ENCODE data around the gene KCNIP2.

Gene KCNIP2

DNA sequence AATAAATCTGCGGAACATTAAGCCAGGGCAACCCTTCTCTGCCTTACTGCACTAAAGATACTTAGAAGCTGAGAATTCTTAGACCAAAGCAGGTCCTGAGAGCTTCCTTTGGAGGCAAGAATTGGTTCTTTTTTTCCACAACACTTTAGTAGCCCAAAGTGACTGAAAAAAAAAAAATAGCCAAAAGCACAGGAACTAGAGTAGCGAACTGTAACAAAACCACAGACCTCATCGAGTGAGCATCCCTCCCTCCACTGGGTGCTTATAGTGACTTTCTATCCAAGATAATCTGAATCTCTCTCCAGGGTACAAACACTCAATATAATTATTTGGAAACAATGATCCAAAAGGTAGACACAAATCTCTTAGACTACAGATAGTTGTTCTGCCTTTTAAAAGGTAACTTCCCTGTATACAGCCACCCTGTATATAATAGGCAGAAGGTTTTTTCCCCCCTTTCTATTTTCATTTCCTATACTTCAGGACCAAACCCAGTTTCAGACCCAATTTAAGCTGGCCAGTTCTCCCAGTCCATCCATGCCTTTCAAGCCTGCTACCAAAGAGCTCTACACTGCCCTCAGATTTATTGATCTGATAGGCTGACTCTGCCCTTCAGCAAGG, 31.6 kb upstream of the KCNIP2 start:
- no peak for DNase-seq (ENCODE audit: extremely low spot score)
- POLR2A ChIA-PET, result no interaction called here
- TF ChIP-seq, protein P1, sequence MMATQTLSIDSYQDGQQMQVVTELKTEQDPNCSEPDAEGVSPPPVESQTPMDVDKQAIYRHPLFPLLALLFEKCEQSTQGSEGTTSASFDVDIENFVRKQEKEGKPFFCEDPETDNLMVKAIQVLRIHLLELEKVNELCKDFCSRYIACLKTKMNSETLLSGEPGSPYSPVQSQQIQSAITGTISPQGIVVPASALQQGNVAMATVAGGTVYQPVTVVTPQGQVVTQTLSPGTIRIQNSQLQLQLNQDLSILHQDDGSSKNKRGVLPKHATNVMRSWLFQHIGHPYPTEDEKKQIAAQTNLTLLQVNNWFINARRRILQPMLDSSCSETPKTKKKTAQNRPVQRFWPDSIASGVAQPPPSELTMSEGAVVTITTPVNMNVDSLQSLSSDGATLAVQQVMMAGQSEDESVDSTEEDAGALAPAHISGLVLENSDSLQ (IDR thresholded peaks at IDR 0.05), result no peak
- TF ChIP-seq ELF4 (IDR thresholded peaks at IDR 0.05), result no peak
- TF ChIP-seq TARDBP (IDR thresholded peaks at IDR 0.05), result no peak
- TF ChIP-seq LEF1 (IDR thresholded peaks at IDR 0.05; ENCODE audit: borderline replicate concordance), result no peak
- no peak for TF ChIP-seq L3MBTL2 (conservative IDR thresholded peaks at IDR 0.05)
- TF ChIP-seq BHLHE40 (IDR thresholded peaks at IDR 0.05; ENCODE audit: borderline replicate concordance), result no peak
- no peak for TF ChIP-seq CTBP1 (IDR thresholded peaks at IDR 0.05; ENCODE audit: borderline replicate concordance)
- no peak for TF ChIP-seq FOXK2 (IDR thresholded peaks at IDR 0.05)
- no peak for TF ChIP-seq NFRKB (IDR thresholded peaks at IDR 0.05)
- no peak for TF ChIP-seq ARNT (IDR thresholded peaks at IDR 0.05)
- TF ChIP-seq FOXA1 (IDR thresholded peaks at IDR 0.05), result no peak
- TF ChIP-seq HDGF (IDR thresholded peaks at IDR 0.05; ENCODE audit: borderline replicate concordance), result no peak
- TF ChIP-seq SUZ12 (IDR thresholded peaks at IDR 0.05), result no peak
- no peak for TF ChIP-seq SP1 (IDR thresholded peaks at IDR 0.05)
- no peak for TF ChIP-seq FOXM1 (IDR thresholded peaks at IDR 0.05; ENCODE audit: borderline replicate concordance)
- TF ChIP-seq ZNF384 (IDR thresholded peaks at IDR 0.05), result no peak
- CTCF ChIA-PET, result no interaction called here

DNA sequence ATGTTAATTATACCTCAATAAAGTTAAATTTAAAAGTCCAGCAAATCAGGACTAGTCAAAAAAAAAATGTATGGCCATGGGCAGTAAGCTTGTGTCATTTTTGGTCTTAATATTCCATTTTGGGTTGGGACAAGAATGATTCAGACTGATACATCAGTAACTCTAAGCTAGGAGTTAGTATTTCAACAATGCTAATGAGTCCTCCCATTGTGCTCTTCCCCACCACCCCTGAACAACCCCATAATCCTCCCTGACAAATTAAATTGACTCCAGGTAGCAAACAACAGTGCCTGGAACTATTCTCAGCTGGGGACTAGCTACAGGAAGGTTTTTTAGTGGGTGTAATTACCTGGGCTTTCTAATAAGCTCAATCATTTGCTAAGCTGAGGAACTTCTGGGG, 30.7 kb upstream of the KCNIP2 start:
- ChIA-PET POLR2A (no interaction called here), CTCF (no interaction called here)
- no peak for TF ChIP-seq L3MBTL2 (conservative IDR thresholded peaks at IDR 0.05)
- TF ChIP-seq FOXM1 (IDR thresholded peaks at IDR 0.05; ENCODE audit: borderline replicate concordance), result no peak
- TF ChIP-seq FOXK2 (IDR thresholded peaks at IDR 0.05), result no peak
- TF ChIP-seq SUZ12 (IDR thresholded peaks at IDR 0.05), result no peak
- TF ChIP-seq SP1 (IDR thresholded peaks at IDR 0.05), result no peak
- TF ChIP-seq FOXA1 (IDR thresholded peaks at IDR 0.05), result no peak
- TF ChIP-seq LEF1 (IDR thresholded peaks at IDR 0.05; ENCODE audit: borderline replicate concordance), result no peak
- DNase-seq (ENCODE audit: extremely low spot score), result no peak

DNA sequence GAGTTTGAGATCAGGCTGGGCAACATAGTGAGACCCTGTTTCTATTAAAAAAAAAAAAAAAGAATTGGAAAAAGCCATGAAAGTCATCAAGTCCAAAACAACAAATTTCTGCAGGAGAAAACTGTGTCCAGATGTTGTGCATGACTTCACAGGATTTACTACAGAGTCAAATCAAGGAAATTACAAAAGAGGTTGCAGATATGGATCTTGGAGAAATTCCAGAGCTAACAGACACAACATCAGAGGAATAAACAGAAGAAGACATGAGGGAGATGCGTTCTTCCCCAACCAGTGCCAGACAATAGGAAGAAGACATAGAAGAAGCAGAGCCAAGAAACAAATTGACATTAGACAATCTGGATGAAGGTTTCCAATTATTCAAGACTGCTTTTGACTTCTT, 24.3 kb upstream of the KCNIP2 start:
- no peak for DNase-seq (ENCODE audit: extremely low spot score)
- POLR2A ChIA-PET, result no interaction called here
- CTCF ChIA-PET, result no interaction called here
- TF ChIP-seq HDGF (IDR thresholded peaks at IDR 0.05; ENCODE audit: borderline replicate concordance) (no peak), FOXK2 (IDR thresholded peaks at IDR 0.05) (no peak), ARNT (IDR thresholded peaks at IDR 0.05) (no peak), NFRKB (IDR thresholded peaks at IDR 0.05) (no peak), TARDBP (IDR thresholded peaks at IDR 0.05) (no peak), LEF1 (IDR thresholded peaks at IDR 0.05; ENCODE audit: borderline replicate concordance) (no peak), L3MBTL2 (conservative IDR thresholded peaks at IDR 0.05) (no peak), SP1 (IDR thresholded peaks at IDR 0.05) (no peak)

DNA sequence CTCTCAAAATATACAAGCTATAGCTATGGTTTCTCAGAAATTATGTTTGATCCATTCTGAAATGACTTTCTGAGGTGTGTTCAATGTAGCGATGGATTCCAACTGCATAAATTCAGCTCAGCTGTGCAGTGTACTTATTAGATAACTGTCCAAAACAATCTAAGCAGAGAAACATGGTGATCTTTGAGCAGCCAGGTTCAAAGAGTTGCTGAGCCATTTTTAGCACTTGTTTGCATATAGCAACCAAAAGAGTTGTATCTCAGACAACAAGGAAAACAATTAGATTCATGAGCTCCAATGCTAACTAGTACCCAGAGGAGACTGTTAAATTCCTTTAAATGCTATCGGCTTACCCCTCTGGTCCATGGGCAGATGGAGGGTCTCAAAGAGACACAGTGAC, 15.9 kb upstream of the KCNIP2 start:
- ChIA-PET POLR2A (no interaction called here), CTCF (interaction anchor here (0.6 to 2.6 kb wide), 3 partner anchors 19 to 29 kb away, joined by 3 to 13 read pairs (median 4); no protein-coding TSS in a partner anchor)
- TF ChIP-seq FOXM1 (IDR thresholded peaks at IDR 0.05; ENCODE audit: borderline replicate concordance) (no peak), FOXK2 (IDR thresholded peaks at IDR 0.05) (no peak), NFRKB (IDR thresholded peaks at IDR 0.05) (no peak), LEF1 (IDR thresholded peaks at IDR 0.05; ENCODE audit: borderline replicate concordance) (no peak), ZNF384 (IDR thresholded peaks at IDR 0.05) (no peak), SUZ12 (IDR thresholded peaks at IDR 0.05) (no peak), TARDBP (IDR thresholded peaks at IDR 0.05) (no peak)
- no peak for DNase-seq (ENCODE audit: extremely low spot score)

DNA sequence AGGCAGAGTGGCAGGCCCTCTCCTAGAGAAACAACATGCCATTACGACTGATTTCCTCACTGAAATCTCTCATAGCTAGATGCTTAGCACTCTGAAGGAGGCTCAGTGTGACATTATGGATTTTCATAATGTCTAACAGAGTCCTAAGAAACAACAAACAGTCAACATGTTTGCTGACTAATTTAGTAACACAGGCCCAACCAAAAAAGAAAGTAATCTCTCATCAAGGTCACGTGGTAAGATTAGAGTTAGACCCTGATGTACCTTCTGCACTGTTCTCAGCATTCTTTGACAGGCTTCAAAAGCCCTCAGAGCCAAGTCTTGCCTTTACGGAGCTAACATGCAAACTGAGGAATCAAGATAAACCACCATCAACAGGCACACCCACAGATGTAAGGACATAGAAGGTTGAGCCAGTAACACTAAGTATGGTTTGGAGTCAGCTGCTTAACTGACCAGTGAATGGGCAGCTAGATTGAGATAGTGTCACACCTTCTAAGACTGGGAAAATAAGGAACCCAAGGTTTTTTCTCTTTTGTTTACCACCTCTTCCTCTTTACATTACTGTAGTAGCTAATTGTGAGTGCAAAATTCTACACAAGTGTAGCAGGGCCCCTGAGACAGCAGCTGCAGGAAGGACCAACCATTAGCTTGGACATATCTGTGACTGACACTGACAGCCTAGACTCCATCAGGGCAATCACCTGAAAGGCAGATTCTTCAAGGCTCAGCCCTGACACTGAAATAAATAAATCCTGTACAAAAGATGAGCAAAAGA, 15.3 kb upstream of the KCNIP2 start:
- CTCF ChIA-PET, result interaction anchor here (0.6 to 2.6 kb wide), 4 partner anchors 11 to 30 kb away, joined by 3 to 13 read pairs (median 4); no protein-coding TSS in a partner anchor
- POLR2A ChIA-PET, result no interaction called here
- no peak for DNase-seq (ENCODE audit: extremely low spot score)
- TF ChIP-seq ELF4 (IDR thresholded peaks at IDR 0.05) (no peak), TARDBP (IDR thresholded peaks at IDR 0.05) (no peak), FOXA1 (IDR thresholded peaks at IDR 0.05) (no peak), FOXK2 (IDR thresholded peaks at IDR 0.05) (no peak), BHLHE40 (IDR thresholded peaks at IDR 0.05; ENCODE audit: borderline replicate concordance) (no peak), L3MBTL2 (conservative IDR thresholded peaks at IDR 0.05) (no peak), NFRKB (IDR thresholded peaks at IDR 0.05) (no peak), ZNF384 (IDR thresholded peaks at IDR 0.05) (no peak), LEF1 (IDR thresholded peaks at IDR 0.05; ENCODE audit: borderline replicate concordance) (no peak)
- TF ChIP-seq, protein P1 (IDR thresholded peaks at IDR 0.05), result no peak

DNA sequence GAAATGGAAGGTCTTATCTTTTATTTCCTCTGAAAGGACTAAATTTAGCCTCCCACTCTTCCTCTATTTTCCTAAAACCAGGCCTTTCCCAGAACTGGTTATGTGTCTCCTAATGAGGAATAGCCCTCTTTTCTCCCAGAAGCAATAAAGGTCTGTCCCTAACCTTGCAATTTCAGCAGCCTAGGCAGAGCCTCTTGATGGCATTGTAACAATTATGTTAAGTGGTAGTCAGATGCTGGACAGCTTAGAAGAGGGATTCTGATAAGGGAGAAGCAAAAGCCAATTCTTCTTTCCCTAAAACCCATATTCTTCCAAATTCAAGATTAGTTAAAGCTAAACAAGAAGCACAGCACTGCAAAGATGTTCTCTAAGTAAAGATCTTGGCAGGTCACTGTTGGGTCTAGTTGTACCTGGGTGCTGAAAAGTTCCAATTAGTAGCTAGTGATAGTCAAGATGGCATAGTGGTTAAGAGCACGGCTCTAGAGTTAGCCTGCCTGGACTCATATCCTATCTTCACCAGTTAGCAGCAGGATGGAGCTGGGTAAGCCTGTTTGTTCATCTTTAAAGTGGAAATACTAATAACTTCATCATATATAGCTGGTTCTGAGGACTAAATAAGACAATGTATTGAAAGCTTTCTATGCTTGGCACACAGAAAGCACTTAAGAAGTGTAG, 14.3 kb upstream of the KCNIP2 start:
- ChIA-PET POLR2A (no interaction called here), CTCF (interaction anchor here (0.7 to 2.6 kb wide), 3 partner anchors 10 to 90 kb away, joined by 3 to 13 read pairs (median 4); no protein-coding TSS in a partner anchor)
- DNase-seq (ENCODE audit: extremely low spot score), result no peak
- TF ChIP-seq SUZ12 (IDR thresholded peaks at IDR 0.05), result no peak
- TF ChIP-seq HDGF (IDR thresholded peaks at IDR 0.05; ENCODE audit: borderline replicate concordance), result no peak
- TF ChIP-seq FOXA1 (IDR thresholded peaks at IDR 0.05), result no peak
- TF ChIP-seq TARDBP (IDR thresholded peaks at IDR 0.05), result no peak
- no peak for TF ChIP-seq NFRKB (IDR thresholded peaks at IDR 0.05)
- TF ChIP-seq LEF1 (IDR thresholded peaks at IDR 0.05; ENCODE audit: borderline replicate concordance), result no peak
- TF ChIP-seq SP1 (IDR thresholded peaks at IDR 0.05), result no peak
- no peak for TF ChIP-seq ELF4 (IDR thresholded peaks at IDR 0.05)
- TF ChIP-seq CTBP1 (IDR thresholded peaks at IDR 0.05; ENCODE audit: borderline replicate concordance), result no peak
- TF ChIP-seq FOXK2 (IDR thresholded peaks at IDR 0.05), result no peak
- no peak for TF ChIP-seq ARNT (IDR thresholded peaks at IDR 0.05)
- TF ChIP-seq BHLHE40 (IDR thresholded peaks at IDR 0.05; ENCODE audit: borderline replicate concordance), result no peak
- no peak for TF ChIP-seq ZNF384 (IDR thresholded peaks at IDR 0.05)
- TF ChIP-seq FOXM1 (IDR thresholded peaks at IDR 0.05; ENCODE audit: borderline replicate concordance), result no peak

All from HEK293T (cell line).